ENCODE results near the gene VPS26B.
"Not testable (repeated sequence)": the region's sequence is repeated elsewhere in the genome, so short reads cannot be mapped to it uniquely, and the experiment has no call there.

VPS26B gene

DNA sequence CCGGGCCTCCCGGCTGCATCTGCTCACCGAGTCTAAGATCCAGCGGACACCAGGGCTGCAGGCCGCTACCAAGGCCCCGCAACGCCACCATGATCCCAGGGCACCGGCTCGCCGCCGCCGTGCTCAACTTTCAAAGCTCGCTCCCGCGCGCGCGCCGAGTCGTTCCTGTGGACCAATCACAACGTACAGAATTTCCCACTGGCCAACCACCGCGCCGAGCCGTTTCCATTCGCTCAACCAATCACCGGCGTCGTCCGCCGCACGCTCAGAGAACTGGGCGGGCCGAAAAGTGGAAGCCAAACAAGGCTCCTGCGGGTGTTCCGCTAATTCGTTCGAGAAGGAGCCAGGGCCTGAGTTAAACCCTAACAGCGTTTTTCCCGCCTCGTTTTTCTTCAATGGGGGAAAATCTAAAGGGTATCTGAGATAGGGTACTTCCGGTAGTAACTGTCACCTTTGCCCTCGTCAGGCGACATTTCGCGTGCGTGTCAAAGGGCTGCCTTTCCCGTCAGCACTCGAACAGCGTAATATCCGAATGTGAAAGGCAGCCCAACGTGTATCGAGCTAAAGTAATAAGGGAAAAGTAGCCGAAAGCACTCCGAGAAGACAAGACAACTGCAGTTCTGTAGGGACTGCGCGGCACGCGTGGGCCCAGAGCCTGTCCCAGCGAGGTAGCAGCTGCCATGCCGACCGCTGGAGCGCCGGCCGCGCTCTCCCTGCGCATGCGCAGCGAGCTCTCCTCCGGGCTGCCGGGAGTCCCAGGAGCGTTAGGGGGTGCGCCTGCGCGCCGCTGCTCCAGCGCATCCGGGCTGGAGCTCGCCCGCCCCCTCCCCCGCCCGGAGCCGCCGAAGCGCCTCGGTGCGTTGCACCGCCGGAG, at the start of gene VPS26B, which contains the start of gene NCAPD3:
VPS26B (plus strand) TSS at position 836 of the 874 bp plus-strand sequence. CDS start 452 bp downstream, outside the sequence.
NCAPD3 (minus strand) TSS at position 132 of the 874 bp plus-strand sequence; CDS start at position 91, 41 bp downstream.
- TF ChIP-seq, protein P1, sequence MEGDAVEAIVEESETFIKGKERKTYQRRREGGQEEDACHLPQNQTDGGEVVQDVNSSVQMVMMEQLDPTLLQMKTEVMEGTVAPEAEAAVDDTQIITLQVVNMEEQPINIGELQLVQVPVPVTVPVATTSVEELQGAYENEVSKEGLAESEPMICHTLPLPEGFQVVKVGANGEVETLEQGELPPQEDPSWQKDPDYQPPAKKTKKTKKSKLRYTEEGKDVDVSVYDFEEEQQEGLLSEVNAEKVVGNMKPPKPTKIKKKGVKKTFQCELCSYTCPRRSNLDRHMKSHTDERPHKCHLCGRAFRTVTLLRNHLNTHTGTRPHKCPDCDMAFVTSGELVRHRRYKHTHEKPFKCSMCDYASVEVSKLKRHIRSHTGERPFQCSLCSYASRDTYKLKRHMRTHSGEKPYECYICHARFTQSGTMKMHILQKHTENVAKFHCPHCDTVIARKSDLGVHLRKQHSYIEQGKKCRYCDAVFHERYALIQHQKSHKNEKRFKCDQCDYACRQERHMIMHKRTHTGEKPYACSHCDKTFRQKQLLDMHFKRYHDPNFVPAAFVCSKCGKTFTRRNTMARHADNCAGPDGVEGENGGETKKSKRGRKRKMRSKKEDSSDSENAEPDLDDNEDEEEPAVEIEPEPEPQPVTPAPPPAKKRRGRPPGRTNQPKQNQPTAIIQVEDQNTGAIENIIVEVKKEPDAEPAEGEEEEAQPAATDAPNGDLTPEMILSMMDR (IDR thresholded peaks at IDR 0.05; ENCODE audit: extremely low read depth, missing control alignments), result no peak
- peak; percentile 98 for DNase-seq (ENCODE audit: low spot score)

DNA sequence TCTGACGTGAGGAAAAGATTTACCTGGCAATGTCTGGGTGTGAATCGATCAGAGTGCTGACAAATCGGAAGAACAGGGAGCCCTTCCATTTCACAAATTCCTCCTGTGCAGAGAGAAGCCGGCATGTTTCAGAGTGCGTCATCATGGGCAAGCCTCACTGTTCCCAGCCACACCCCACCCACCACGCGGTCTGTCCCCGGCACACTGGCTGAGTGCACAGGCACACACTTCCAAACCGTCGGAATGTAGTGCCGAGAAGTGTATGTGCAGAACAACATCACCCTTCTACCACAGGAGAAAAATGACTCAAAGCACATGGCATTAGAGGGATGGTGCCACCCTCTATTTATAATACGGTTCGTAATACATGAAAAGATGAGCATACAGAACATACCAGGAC, 48.2 kb upstream of the VPS26B start:
- TF ChIP-seq, protein P1 (IDR thresholded peaks at IDR 0.05; ENCODE audit: extremely low read depth, missing control alignments), result no peak
- no peak for DNase-seq (ENCODE audit: low spot score)

DNA sequence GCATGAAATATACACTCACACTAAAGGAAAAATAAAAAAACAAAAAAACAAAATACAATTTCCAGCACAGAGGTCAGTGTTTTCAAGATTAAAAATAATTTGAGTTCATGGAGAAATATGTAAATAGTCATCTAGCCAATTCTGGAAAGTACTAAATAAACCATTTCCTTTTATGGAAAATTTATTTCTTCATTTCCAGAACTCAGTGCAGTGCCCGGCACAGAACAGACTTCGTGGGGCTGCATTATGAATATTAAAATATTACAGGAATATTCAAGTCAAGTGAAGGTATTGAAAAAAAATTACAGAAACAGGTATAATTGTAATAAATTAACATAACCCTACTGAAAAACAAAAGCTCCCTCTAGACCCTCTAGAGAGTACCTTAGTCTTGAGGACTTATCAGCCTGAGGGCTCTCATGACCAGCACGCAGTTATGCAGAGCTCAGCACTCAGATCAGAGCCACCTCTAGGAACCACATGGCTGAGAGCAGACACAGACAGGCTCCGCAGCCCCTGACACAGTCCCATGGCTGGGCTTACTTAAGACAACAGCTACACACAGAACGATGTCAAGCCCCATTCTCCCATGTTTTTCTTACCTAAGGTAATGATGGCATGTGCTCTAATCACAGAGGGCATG, 46.3 kb upstream of the VPS26B start:
- TF ChIP-seq, protein P1 (IDR thresholded peaks at IDR 0.05; ENCODE audit: extremely low read depth, missing control alignments), result no peak
- DNase-seq (ENCODE audit: low spot score), result no peak

DNA sequence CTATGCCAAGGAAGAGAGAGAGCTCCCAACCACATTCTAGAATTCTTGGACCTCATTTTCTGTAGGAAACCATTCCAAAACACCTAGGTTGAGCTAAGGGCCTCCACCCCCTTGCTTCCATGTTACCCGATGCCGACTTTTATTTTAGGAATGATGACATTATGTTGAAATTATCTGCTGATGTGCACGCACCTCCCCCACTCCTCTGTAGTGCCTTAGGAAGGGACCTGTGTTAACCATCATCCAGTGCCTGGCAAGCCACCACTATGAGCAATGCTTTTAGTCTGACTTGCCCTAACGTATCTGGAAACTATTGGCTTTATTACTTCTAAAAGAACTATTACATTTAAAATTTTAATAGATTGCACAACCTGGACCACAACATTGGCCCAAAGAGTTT, 42.8 kb upstream of the VPS26B start:
- DNase-seq (ENCODE audit: low spot score), result no peak

DNA sequence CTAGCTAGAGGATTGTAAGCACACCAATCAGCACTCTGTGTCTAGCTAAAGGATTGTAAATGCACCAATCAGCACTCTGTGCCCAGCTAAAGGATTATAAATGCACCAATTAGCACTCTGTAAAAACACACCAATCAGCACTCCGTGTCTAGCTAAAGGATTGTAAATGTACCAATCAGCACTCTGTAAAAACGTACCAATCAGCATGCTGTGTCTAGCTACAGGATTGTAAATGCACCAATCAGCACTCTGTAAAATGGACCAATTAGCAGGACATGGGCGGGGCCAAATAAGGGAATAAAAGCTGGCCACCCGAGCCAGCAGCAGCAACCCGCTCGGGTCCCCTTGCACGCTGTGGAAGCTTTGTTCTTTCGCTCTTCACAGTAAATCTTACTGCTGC, 36.4 kb upstream of the VPS26B start:
- not testable (repeated sequence) for DNase-seq (ENCODE audit: low spot score)

More for the DNA sequence above, 42.8 kb upstream of the VPS26B start:
- TF ChIP-seq, protein P1 (IDR thresholded peaks at IDR 0.05; ENCODE audit: extremely low read depth, missing control alignments), result no peak

DNA sequence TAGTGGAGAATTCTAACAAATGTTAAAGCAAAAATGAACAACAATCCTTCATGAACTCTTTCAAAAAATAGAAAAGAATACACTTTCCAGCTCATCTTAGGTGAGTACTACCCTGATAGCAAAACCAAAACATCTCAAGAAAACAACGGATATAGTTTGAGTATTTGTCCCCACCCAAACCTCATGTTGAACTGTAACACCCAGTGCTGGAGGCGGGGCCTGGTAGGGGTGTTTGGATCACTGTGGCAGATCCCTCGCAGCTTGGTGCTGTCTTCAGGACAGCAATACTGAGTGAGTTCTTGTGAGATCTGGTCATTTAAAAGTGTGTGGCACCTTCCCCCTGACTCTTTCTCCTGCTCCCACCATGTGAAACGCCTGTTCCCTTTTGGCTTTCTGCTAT, 27.7 kb upstream of the VPS26B start:
- DNase-seq (ENCODE audit: low spot score), result no peak
- TF ChIP-seq, protein P1 (IDR thresholded peaks at IDR 0.05; ENCODE audit: extremely low read depth, missing control alignments), result no peak

DNA sequence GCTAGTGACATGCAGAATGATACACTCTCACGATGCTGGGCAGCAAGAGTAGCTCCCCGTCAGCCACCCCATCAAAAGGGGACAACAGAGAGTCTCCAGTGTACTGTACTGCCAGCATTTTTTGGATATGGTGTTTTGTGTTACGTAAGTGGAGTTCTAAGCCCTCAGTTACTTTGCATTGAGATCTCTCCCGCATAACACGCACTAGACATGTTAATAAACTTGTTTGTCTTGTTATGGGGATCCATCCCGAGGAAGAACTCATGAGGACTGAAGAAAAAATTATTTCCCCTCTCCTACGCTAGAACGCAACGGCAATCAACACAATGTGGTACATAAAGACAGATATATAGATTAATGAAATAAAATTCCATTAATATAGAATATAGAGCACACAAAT, 24.9 kb upstream of the VPS26B start:
- no peak for DNase-seq (ENCODE audit: low spot score)
- TF ChIP-seq, protein P1 (IDR thresholded peaks at IDR 0.05; ENCODE audit: extremely low read depth, missing control alignments), result no peak
